Natural killer cell (primary cell): ENCODE measurements around the gene DLGAP5. TPM values are rescaled to one million over a fixed set of nuclear protein-coding genes. Genes with fewer than 3 reads are reported as not detected.

Experiments
- ATAC-seq, 3 donors: fragments of 150-1000 bp in 2 of 3; fragments of 200-7000 bp in 1 of 3; cut with Tn5 transposase; 1 replicate in 1 of 3; 2 replicates in 2 of 3; pipeline ENCODE4 v1.10.0; 2021; ENCODE audit warnings: mild to moderate bottlenecking in 2 of 3, moderate library complexity in 2 of 3
- DNase-seq, 2 donors: peaks; one replicate each; pipeline versions ENCODE4 v3.0.0 to v3.0.0-alpha.2; 2013 to 2021; ENCODE audit warnings: mixed read lengths in 1 of 2
- H3K27ac ChIP-seq: one replicate; pipeline ENCODE4 v1.5.1; 2013; ENCODE audit warnings: mild to moderate bottlenecking, low read length
- H3K27me3 ChIP-seq: one replicate; pipeline ENCODE4 v1.6.1; 2013; ENCODE audit warnings: low read length; ENCODE audit not compliant: control insufficient read depth, insufficient read depth
- H3K36me3 ChIP-seq: one replicate; pipeline ENCODE4 v1.6.1; 2013; ENCODE audit warnings: low read length; ENCODE audit not compliant: control insufficient read depth, insufficient read depth
- H3K4me1 ChIP-seq: one replicate; pipeline ENCODE4 v1.6.1; 2013; ENCODE audit warnings: low read length; ENCODE audit not compliant: control insufficient read depth, insufficient read depth
- H3K4me3 ChIP-seq: one replicate; pipeline ENCODE4 v1.5.1; 2013; ENCODE audit warnings: low read length
- H3K9me3 ChIP-seq: one replicate; pipeline ENCODE4 v1.6.1; 2013; ENCODE audit warnings: low read length; ENCODE audit not compliant: control insufficient read depth, insufficient read depth
- H3K27ac Mint-ChIP-seq, 2 donors: one replicate each; pipeline ENCODE4 v1.8.0; 2022; ENCODE audit warnings: mild to moderate bottlenecking in 2 of 2, mixed read lengths in 2 of 2, moderate library complexity in 1 of 2
- H3K27me3 Mint-ChIP-seq, 2 donors: one replicate each; pipeline ENCODE4 v1.8.0; 2022; ENCODE audit warnings: low read depth in 2 of 2, mixed read lengths in 2 of 2
- H3K36me3 Mint-ChIP-seq: one replicate; pipeline ENCODE4 v1.8.0; 2022; ENCODE audit warnings: mixed read lengths
- H3K4me1 Mint-ChIP-seq, 2 donors: one replicate each; pipeline ENCODE4 v1.8.0; 2022; ENCODE audit warnings: mixed read lengths in 2 of 2
- H3K4me3 Mint-ChIP-seq: one replicate; pipeline ENCODE4 v1.8.0; 2022; ENCODE audit warnings: mild to moderate bottlenecking, moderate library complexity, mixed read lengths
- H3K9me3 Mint-ChIP-seq, 2 donors: one replicate each; pipeline ENCODE4 v1.8.0; 2022; ENCODE audit warnings: mixed read lengths in 2 of 2
- CTCF ChIP-seq: fragments of 200-600 bp; IDR thresholded peaks from one replicate; pipeline ENCODE4 v1.8.0; 2022; ENCODE audit warnings: antibody characterized with exemption
- WGBS: methylation state at CpG from one replicate; pipeline ENCODE4 v1.1.7; 2013; ENCODE audit warnings: missing lambda C conversion rate; ENCODE audit not compliant: insufficient coverage; 5-methylcytosine and 5-hydroxymethylcytosine counted together
- intact Hi-C: fragments of 100-400 bp; cut with micrococcal nuclease; formaldehyde crosslinking; loops from one replicate; pipeline ENCODE4 v1.14.2; 2022
- total RNA-seq, 4 donors: library from RNA; stranded (reverse); fragments of 120-200 nt in 1 of 4; gene quantifications; one replicate each; pipeline versions ENCODE4 v1.2.3 to v1.2.4, GENCODE V29; 2013 to 2022

DLGAP5 gene
- total RNA-seq, 3 donors from 2014 or later (not counting 1 experiment from before 2014, with no cell fraction given): 0.15 to 1.9 (median 0.54) TPM

GRCh38 chr14:55101698-55102097 is 89.7 kb downstream of the DLGAP5 start:
- H3K9me3 ChIP-seq: no peaks in the 10 kb centered on the region
- ATAC-seq (no peak), DNase-seq (no peak)
- Mint-ChIP-seq H3K36me3 (no peaks in the 10 kb centered on the region), H3K4me1 (peaks cover 36 to 42% of the 10 kb centered on the region in 2 donors), H3K27me3 (no peaks in the 10 kb centered on the region), H3K27ac (peak overlapping the region; percentile 95 to 99), H3K4me3 (peak overlapping the region; percentile 75), H3K9me3 (peaks cover 0 to 3% of the 10 kb centered on the region in 2 donors)
- 98% methylated on average over 5 of the region's 5 CpGs for WGBS
- intact Hi-C loops: loop anchor here (1.0 to 5.0 kb wide), 2 partner anchors 28 to 236 kb away; partner anchors contain the start of gene LGALS3
- H3K27me3 ChIP-seq: no peaks in the 10 kb centered on the region
- no peak for TF ChIP-seq CTCF
- peak overlapping the region; percentile 87 for H3K27ac ChIP-seq
- no peaks in the 10 kb centered on the region for H3K36me3 ChIP-seq
- H3K4me1 ChIP-seq: peaks cover 47% of the 10 kb centered on the region
- H3K4me3 ChIP-seq: no peak overlapping the region

DNA sequence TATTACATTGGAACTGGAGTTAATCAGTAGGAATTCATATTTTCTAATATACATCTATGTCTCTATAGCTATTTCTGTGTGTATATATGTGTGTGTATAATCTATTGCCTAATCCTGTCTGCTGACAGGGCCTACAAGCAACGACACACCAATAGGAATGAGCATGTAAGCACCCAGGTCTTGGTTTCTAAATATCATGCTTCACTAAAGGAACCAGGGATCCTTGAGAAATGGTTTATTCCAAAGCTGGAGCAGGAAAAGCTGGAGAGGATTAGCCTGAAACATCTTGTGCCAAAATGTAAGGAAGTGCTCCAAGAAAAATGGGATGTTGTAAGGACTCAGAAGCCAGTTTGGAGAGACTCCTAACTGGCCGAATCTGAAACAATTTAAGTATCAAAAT is 91.6 kb downstream of the DLGAP5 start:
- Mint-ChIP-seq H3K9me3 (peaks cover 0 to 3% of the 10 kb centered on the region in 2 donors), H3K27me3 (no peaks in the 10 kb centered on the region), H3K4me3 (no peak overlapping the region), H3K27ac (no peak overlapping the region), H3K36me3 (no peaks in the 10 kb centered on the region), H3K4me1 (peaks cover 36 to 42% of the 10 kb centered on the region in 2 donors)
- ATAC-seq (no peak), DNase-seq (no peak)
- Histone ChIP-seq H3K4me1 (peaks cover 47% of the 10 kb centered on the region), H3K27ac (no peak overlapping the region), H3K36me3 (no peaks in the 10 kb centered on the region), H3K27me3 (no peaks in the 10 kb centered on the region), H3K9me3 (no peaks in the 10 kb centered on the region), H3K4me3 (no peak overlapping the region)
- WGBS: 89% methylated on average over 1 of the region's 2 CpGs
- intact Hi-C loops: loop anchor here (5.0 kb wide), 1 partner anchor 238 kb away; no protein-coding TSS in a partner anchor
- TF ChIP-seq CTCF: no peak

DNA sequence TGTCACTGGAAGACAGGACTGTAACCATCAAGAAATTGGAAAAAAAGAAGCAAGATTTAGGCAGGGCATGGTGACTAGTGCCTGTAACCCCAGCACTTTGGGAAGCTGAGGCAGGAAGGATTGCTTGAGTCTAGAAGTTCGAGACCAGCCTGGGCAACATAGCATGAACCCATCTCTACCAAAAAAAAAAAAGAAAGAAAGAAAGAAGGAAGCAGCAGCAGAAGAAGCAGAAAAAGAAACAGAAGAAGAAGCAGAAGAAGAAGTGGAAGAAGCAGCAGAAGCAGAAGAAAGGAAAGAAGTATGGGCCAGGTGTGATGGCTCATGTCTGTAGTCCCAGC is 92.9 kb downstream of the DLGAP5 start:
- Mint-ChIP-seq H3K4me3 (peak overlapping the region; percentile 41), H3K4me1 (peaks cover 28 to 33% of the 10 kb centered on the region in 2 donors)
- ATAC-seq: no peak

More for the DNA sequence above, 92.9 kb downstream of the DLGAP5 start:
- Mint-ChIP-seq H3K27me3 (no peaks in the 10 kb centered on the region), H3K9me3 (peaks cover 0 to 3% of the 10 kb centered on the region in 2 donors), H3K27ac (peak overlapping the region; percentile 85 to 89), H3K36me3 (no peaks in the 10 kb centered on the region)
- intact Hi-C loops: no loop called here
- H3K9me3 ChIP-seq: no peaks in the 10 kb centered on the region
- WGBS: 83% methylated on average over 1 of the region's 1 CpG
- TF ChIP-seq CTCF: no peak
- DNase-seq: no peak
- H3K4me1 ChIP-seq: peaks cover 35% of the 10 kb centered on the region
- no peaks in the 10 kb centered on the region for H3K27me3 ChIP-seq
- H3K4me3 ChIP-seq: no peak overlapping the region
- H3K27ac ChIP-seq: peak overlapping the region; percentile 1
- no peaks in the 10 kb centered on the region for H3K36me3 ChIP-seq

Other genes starting within 250 kb of the DLGAP5 start
- gene WDHD1, start 164.5 kb downstream of the DLGAP5 start, total RNA-seq: 1 to 10 TPM; 4.5 to 5.4 (median 5.3) TPM
- gene SOCS4, start 164.3 kb downstream of the DLGAP5 start, total RNA-seq: 10 to 100 TPM; 17.6 to 21.9 (median 21.9) TPM
- gene MAPK1IP1L, start 139.9 kb downstream of the DLGAP5 start, total RNA-seq: 100 to 1,000 TPM; 119 to 140 (median 127) TPM
- gene LGALS3, start 62.3 kb downstream of the DLGAP5 start, total RNA-seq: 10 to 100 TPM; 10.8 to 35.7 (median 17.1) TPM
- gene FBXO34, start 79.8 kb upstream of the DLGAP5 start, total RNA-seq: 10 to 100 TPM; 34.7 to 39.3 (median 36.6) TPM
- 10 to 100 TPM; 18.1 to 23.1 (median 20.5) TPM for gene ATG14, start 220.2 kb upstream of the DLGAP5 start, total RNA-seq
- gene TBPL2, start 249.0 kb upstream of the DLGAP5 start, total RNA-seq: not detected